Progenitor cell of endocrine pancreas (in vitro differentiated cells): ENCODE measurements around the gene SMAD3. TPM values are rescaled to one million over a fixed set of nuclear protein-coding genes. Genes with fewer than 3 reads are reported as not detected.

Source experiments
- DNase-seq: peaks from one replicate; pipeline ENCODE4 v3.0.0; 2021; ENCODE audit warnings: low spot score; ENCODE audit not compliant: unreplicated experiment
- H3K27ac Mint-ChIP-seq: 2 replicates; pipeline ENCODE4 v1.8.0; 2021; ENCODE audit warnings: mild to moderate bottlenecking, moderate library complexity, mixed read lengths
- H3K27me3 Mint-ChIP-seq: 2 replicates; pipeline ENCODE4 v1.8.0; 2021; ENCODE audit warnings: mixed read lengths
- H3K36me3 Mint-ChIP-seq: 2 replicates; pipeline ENCODE4 v1.8.0; 2022; ENCODE audit warnings: mixed read lengths; ENCODE audit not compliant: insufficient read depth
- H3K4me1 Mint-ChIP-seq: 2 replicates; pipeline ENCODE4 v1.8.0; 2021; ENCODE audit warnings: low read depth, mixed read lengths
- H3K4me3 Mint-ChIP-seq: 2 replicates; pipeline ENCODE4 v1.8.0; 2021; ENCODE audit warnings: low read depth, mild to moderate bottlenecking, moderate library complexity, mixed read lengths
- H3K9me3 Mint-ChIP-seq: 2 replicates; pipeline ENCODE4 v1.8.0; 2021; ENCODE audit warnings: low read depth, mixed read lengths
- CTCF ChIP-seq: fragments of 200-600 bp; sonication (generic); IDR thresholded peaks from one replicate; pipeline ENCODE4 v1.5.0; 2021; ENCODE audit warnings: antibody characterized with exemption, mild to moderate bottlenecking; ENCODE audit not compliant: unreplicated experiment
- total RNA-seq: library from RNA; stranded (reverse); gene quantifications from 2 replicates; pipeline ENCODE4 v1.2.1, GENCODE V29; 2021

Gene SMAD3
- total RNA-seq, 1 donor from 2014 or later = 51.3 TPM

DNA sequence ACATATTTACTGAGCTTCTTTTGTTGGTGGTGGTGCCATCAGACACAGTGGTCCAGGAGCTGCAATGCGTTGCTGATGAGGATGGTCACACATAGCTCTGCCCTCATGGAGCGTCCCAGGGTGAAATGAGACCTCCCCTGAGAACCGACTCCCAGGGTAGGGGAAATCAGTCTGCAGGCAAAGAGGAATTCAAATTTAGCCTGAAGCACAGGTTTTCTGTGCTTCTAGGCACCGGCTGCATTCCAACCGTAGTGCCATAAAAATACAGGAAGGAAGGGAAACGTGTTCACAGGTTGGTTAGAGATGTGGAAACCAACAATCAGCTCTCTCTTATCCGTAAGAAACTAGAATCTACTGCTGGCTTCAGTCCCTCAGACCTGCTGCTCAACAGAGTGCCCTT lies 19.2 kb downstream of the SMAD3 start:
- H3K4me3 Mint-ChIP-seq = no peak overlapping the region
- H3K4me1 Mint-ChIP-seq = peaks cover 60% of the 10 kb centered on the region
- no peak for TF ChIP-seq CTCF
- peak overlapping the region; percentile 5 for H3K27ac Mint-ChIP-seq
- DNase-seq = no peak
- no peaks in the 10 kb centered on the region for H3K27me3 Mint-ChIP-seq
- no peaks in the 10 kb centered on the region for H3K9me3 Mint-ChIP-seq
- H3K36me3 Mint-ChIP-seq = peaks cover 8% of the 10 kb centered on the region

GRCh38 chr15:67085237-67085817 lies 19.9 kb downstream of the SMAD3 start:
- no peak overlapping the region for H3K27ac Mint-ChIP-seq
- peaks cover 56% of the 10 kb centered on the region for H3K4me1 Mint-ChIP-seq
- H3K4me3 Mint-ChIP-seq = no peak overlapping the region
- no peaks in the 10 kb centered on the region for H3K9me3 Mint-ChIP-seq
- no peaks in the 10 kb centered on the region for H3K27me3 Mint-ChIP-seq
- no peak for DNase-seq
- H3K36me3 Mint-ChIP-seq = peaks cover 6% of the 10 kb centered on the region
- no peak for TF ChIP-seq CTCF

GRCh38 chr15:67085818-67086636 lies 20.6 kb downstream of the SMAD3 start:
- Mint-ChIP-seq H3K36me3 (peaks cover 6% of the 10 kb centered on the region), H3K27me3 (no peaks in the 10 kb centered on the region), H3K27ac (peak overlapping the region; percentile 86), H3K4me3 (no peak overlapping the region), H3K4me1 (peaks cover 60% of the 10 kb centered on the region), H3K9me3 (no peaks in the 10 kb centered on the region)
- DNase-seq = no peak
- no peak for TF ChIP-seq CTCF

DNA sequence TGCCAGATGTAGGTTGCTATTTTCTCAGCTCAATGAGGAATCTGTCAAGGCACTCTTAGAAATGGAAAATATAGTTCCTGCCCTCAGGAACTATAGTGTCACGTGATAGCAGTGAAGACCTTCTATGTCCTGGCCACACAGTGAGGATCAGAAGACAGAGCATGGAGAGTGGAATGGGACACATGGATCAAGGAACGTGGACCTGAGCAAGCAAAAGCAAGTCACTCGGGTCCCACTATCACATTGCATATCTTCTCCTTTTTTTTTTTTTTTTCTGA lies 21.2 kb downstream of the SMAD3 start:
- Mint-ChIP-seq H3K4me1 (peaks cover 65% of the 10 kb centered on the region), H3K36me3 (peaks cover 6% of the 10 kb centered on the region), H3K4me3 (no peak overlapping the region), H3K27ac (peak overlapping the region; percentile 86), H3K9me3 (no peaks in the 10 kb centered on the region), H3K27me3 (no peaks in the 10 kb centered on the region)
- no peak for DNase-seq
- TF ChIP-seq CTCF = no peak

DNA sequence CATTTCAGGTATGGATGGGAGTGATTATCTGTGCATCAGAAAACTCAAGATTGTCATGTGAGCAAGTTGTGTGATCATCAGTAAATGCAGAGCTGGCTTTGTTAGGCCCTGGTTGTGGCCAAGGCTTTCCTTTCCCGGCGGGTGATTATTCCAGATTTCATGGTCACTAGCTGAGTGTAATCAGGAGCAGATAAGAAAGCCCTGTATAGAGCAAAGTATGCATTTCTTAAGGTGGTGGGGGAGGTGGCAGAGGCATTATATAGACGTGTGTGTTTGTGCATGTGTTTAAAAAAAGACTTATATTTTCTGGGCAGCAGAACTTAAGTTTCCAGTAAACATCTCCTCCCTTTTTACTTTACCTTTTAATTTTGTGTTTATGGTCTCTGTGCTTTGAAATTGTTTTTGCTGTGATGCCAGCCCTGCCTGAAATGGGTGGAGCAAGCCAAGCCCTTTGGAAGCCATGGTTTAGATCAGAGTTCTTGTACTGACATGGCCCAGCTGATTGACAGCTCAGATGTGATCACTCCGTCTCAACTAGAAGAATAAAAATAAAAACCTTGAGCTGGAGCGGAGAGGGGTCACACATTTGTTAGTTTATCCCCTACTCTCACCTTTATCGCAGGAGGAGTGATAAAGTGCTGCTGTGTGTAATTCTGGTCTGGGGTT lies 22.2 kb downstream of the SMAD3 start:
- no peaks in the 10 kb centered on the region for H3K9me3 Mint-ChIP-seq
- no peak for DNase-seq
- H3K4me3 Mint-ChIP-seq = no peak overlapping the region
- TF ChIP-seq CTCF = no peak
- peak overlapping the region; percentile 46 for H3K27ac Mint-ChIP-seq
- H3K27me3 Mint-ChIP-seq = no peaks in the 10 kb centered on the region
- peaks cover 63% of the 10 kb centered on the region for H3K4me1 Mint-ChIP-seq
- H3K36me3 Mint-ChIP-seq = peaks cover 6% of the 10 kb centered on the region
